SK-N-MC (cell line): ENCODE measurements around the gene YDJC.
"Not testable (repeated sequence)": the region's sequence is repeated elsewhere in the genome, so short reads cannot be mapped to it uniquely, and the experiment has no call there.

Experiments used
- DNase-seq: peaks from one replicate; pipeline ENCODE4 v3.0.0-alpha.2; 2011; ENCODE audit warnings: low read depth, low spot score
- H3K27ac ChIP-seq: fragments of 200-600 bp; sonication (generic); 2 replicates; pipeline ENCODE4 v1.5.1; 2016; ENCODE audit warnings: mixed run types
- H3K36me3 ChIP-seq: fragments of 200-600 bp; sonication (generic); 2 replicates; pipeline ENCODE4 v1.6.1; 2017; ENCODE audit warnings: antibody characterized with exemption, low read length, mixed read lengths; ENCODE audit not compliant: insufficient read depth
- H3K4me3 ChIP-seq: fragments of 200-600 bp; sonication (generic); 2 replicates; pipeline ENCODE4 v1.5.1; 2016
- H3K9ac ChIP-seq: fragments of 200-600 bp; sonication (generic); 2 replicates; pipeline ENCODE4 v1.8.0; 2017; ENCODE audit warnings: mixed run types, mixed read lengths; ENCODE audit not compliant: insufficient read length
- H3K9me3 ChIP-seq: fragments of 200-600 bp; sonication (generic); 2 replicates; pipeline ENCODE4 v1.6.1; 2017; ENCODE audit warnings: low read depth, mild to moderate bottlenecking, antibody characterized with exemption, low read length, moderate library complexity, mixed read lengths
- EZH2 ChIP-seq: fragments of 200-600 bp; sonication (generic); IDR thresholded peaks from one replicate; pipeline ENCODE4 v1.6.1; 2017; ENCODE audit warnings: antibody characterized with exemption
- FOXP2 ChIP-seq: optimal IDR thresholded peaks from 2 replicates; pipeline ENCODE3; 2011; ENCODE audit warnings: mild to moderate bottlenecking, moderate library complexity; ENCODE audit not compliant: insufficient read depth; ENCODE audit errors: extremely low read length, control extremely low read depth
- POLR2AphosphoS5 ChIP-seq: IDR thresholded peaks from 2 replicates; pipeline ENCODE4 v1.6.1; 2012; ENCODE audit warnings: mild to moderate bottlenecking, low read depth, low read length, borderline replicate concordance

Gene YDJC

DNA sequence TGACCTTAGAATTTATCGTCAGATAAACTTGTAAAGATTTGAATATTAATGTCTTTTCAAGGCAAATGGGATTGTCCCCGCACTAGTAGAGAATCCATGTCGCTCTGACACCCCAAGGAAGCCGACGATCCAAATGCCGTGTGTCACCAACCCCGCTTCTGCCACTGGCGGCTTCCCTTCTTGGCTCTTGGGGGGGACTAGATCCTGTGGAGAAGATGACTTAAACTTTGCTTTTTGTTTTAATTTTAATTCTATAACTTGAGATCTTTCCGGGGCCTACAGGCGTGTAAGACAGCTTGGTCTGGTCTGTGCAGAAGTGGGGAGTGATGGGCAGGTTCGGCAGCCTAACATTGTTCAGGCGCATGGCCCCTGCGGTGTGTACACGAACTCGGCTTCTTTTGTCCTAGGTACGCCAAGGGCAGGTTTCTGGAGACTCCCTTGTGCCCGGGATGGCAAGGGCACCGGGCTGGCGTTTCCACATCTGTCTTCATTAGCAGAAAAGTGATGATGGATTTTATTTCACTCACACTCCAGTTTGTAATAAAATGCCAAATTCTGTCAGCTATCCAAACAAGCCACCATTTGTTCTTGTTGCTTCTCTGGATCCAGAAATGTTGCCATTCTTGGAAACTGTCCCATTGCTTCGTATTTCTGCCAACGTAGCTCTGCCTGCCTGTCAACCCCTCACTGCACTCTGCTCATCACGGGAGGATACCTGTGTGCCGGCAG, 6.7 kb downstream of the YDJC start:
- H3K36me3 ChIP-seq: peaks cover 18% of the 10 kb centered on the region
- H3K9me3 ChIP-seq: no peaks in the 10 kb centered on the region
- no peak overlapping the region for H3K4me3 ChIP-seq
- peak overlapping the region; percentile 60 for H3K27ac ChIP-seq
- TF ChIP-seq FOXP2 (no peak), EZH2 (no peak), POLR2AphosphoS5 (no peak)
- no peak for DNase-seq
- H3K9ac ChIP-seq: no peak overlapping the region

DNA sequence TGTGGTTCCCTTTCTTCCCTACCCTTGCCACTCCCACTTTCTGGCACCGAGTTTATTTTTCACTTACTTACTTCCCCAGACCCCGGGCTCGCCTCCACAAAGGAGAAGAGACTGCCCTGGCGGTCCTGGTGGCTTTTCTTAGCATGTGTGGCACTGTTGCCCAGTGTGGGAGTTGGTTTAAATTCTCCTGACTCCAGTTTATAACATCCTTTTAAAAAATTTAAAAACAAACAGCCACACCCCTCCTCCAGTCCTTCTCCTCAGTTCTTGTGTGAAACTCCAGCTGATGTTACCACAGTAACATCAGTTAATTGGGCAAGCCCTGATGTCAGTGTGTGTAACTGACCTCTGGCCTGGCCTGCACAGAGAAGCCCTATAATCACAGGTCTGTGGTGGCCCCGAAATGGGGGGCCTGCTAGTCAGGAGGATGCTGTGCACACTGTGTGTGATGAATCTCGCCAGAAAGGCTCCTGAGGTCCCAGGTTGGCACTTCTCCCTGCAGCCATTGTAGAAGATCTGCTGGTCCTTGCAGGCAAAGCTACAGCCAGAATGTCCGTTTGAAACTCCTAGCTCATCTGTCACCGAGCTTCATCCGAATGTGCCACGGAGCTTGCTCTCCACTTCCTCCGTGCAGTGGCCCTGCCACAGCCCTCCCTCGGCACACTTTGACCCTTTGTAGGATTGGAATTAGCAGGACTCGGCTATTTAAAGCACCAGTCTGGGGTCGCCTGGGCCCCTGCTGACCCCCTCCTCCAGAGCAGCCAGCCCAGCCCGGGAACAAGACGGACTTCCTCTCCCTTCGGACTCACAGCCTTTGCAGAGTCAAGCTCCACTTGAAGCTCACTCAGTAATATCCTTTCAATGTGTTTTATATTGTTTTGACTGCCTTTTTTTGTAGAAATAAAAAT, 7.6 kb downstream of the YDJC start:
- DNase-seq: no peak
- Histone ChIP-seq H3K4me3 (no peak overlapping the region), H3K27ac (no peak overlapping the region; the same call in 1 of the 2 replicates), H3K9ac (no peak overlapping the region), H3K36me3 (peaks cover 18% of the 10 kb centered on the region), H3K9me3 (no peaks in the 10 kb centered on the region)
- TF ChIP-seq FOXP2: no peak
- TF ChIP-seq EZH2: no peak
- no peak for TF ChIP-seq POLR2AphosphoS5

DNA sequence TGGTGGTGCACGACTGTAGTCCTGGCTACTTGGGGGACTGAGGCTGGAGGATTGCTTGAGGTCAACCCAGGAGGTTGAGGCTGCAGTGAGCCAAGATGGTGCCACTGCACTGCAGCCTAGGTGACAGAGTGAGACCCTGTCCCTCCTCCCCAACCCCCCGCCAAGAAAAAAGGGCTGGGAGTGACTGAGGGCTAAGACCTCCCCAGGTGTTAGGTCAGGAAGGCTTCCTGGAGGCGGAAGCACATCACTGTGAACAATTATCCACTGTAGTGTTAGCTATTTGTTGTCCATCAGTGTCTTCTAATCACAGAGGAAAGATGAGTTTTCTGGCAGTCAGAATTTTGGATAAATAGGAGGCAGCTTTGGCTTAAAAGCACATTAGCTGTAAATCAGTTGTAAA, 8.8 kb downstream of the YDJC start:
- Histone ChIP-seq H3K9ac (no peak overlapping the region), H3K9me3 (no peaks in the 10 kb centered on the region), H3K36me3 (peaks cover 18% of the 10 kb centered on the region), H3K4me3 (no peak overlapping the region), H3K27ac (no peak overlapping the region)
- no peak for DNase-seq
- TF ChIP-seq FOXP2 (no peak), POLR2AphosphoS5 (no peak; the same call in 1 of the 2 replicates), EZH2 (no peak)

DNA sequence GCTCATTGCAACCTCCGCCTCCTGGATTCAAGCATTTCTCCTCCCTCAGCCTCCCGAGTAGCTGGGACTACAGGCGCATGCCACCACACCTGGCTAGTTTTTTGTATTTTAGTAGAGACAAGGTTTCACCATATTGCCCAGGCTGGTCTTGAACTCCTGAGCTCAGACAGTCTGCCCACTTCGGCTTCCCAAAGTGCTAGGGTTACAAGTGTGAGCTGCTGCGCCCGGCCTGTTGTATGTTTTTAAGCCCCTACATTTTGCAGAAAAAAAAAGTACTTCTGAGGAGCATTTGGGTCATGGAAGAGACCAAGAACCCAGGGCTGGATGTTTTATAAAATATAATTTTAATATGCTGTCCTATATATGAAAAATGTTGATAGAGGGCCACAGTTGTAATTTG, 12.5 kb downstream of the YDJC start:
- Histone ChIP-seq H3K36me3 (peaks cover 34% of the 10 kb centered on the region), H3K27ac (0 out of 2 replicates have a peak overlapping the region, but pooled peaks have one; percentile 25)
- not testable (repeated sequence) for H3K4me3 ChIP-seq, H3K9ac ChIP-seq, DNase-seq, H3K9me3 ChIP-seq

DNA sequence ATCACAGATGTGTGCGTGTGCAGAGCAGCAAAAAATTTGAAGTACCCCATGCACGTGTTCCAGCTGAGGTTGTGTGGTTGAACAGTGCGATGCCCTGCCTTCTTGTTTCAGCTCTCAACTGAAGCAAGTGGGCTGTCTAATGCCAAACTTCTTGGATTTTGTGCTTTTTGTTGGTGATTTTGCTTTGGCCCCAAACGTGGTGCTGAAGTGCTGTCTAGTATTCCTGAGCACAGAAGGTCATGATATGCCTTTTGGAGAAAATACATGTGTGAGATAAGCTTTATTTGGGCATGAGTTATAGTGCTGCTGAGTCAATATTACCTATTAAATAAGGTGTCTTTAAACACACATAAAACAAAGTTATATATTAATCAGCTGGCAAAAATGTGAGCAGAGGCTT, 14.1 kb downstream of the YDJC start:
- H3K9ac ChIP-seq: no peak overlapping the region
- no peaks in the 10 kb centered on the region for H3K9me3 ChIP-seq
- TF ChIP-seq POLR2AphosphoS5 (no peak), FOXP2 (no peak), EZH2 (no peak)
- no peak overlapping the region for H3K4me3 ChIP-seq
- H3K27ac ChIP-seq: no peak overlapping the region
- H3K36me3 ChIP-seq: peaks cover 43% of the 10 kb centered on the region
- no peak for DNase-seq

DNA sequence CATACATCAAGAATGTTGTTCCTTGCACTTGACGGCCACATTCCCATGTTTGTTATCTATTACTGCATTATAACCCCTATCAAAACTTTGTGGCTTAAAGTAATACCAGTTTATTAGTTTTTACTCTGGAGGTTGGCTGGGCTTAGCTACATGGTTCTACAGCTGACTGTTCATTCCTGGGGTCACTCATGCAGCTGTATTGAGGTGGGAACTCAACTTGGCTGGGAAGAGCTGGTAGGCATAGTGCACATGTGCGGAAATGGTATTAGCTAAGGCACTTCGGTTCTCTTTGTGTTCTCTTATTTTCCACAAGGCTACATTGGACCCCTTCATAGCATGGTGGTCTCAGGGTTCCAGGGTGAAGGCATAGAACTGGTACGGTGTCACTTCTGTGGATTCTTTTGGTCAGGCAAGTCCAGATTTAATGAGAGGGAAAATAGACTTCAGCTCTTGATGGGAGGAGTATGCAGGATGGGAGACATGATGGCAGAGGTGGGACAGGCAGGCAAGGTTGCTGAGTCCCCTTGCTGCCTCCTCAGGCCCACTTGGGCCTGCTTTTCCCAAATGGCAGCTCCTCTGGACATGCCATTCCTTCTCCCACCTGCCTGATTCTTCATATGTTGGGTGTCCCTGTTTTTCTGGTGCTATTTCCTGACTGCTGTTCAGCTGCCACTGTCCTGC, 16.1 kb downstream of the YDJC start:
- peaks cover 51% of the 10 kb centered on the region for H3K36me3 ChIP-seq
- H3K9me3 ChIP-seq: no peaks in the 10 kb centered on the region
- H3K4me3 ChIP-seq: no peak overlapping the region
- DNase-seq: no peak
- H3K9ac ChIP-seq: no peak overlapping the region
- H3K27ac ChIP-seq: no peak overlapping the region
- no peak for TF ChIP-seq EZH2
- TF ChIP-seq POLR2AphosphoS5: no peak
- TF ChIP-seq FOXP2: no peak

DNA sequence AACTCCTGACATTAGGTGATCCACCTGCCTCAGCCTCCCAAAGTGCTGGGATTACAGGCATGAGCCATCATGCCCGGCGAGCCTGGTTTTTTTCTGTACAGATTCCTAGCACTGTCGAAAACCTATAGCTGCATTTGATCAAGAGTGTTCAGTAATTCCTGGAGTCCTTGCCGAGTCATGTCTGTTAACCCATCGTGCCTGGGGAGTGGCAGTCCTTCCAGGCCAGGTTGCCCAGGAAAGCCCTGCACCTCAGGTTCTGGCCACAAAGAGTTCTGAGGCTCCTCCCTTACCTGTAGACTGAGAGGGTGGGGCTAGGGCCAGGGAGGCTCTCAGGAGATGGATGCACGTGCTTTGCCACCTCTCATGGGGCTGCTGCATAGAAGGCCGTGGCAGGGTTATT, 17.0 kb downstream of the YDJC start:
- peaks cover 51% of the 10 kb centered on the region for H3K36me3 ChIP-seq
- H3K9ac ChIP-seq: no peak overlapping the region
- TF ChIP-seq POLR2AphosphoS5 (no peak), FOXP2 (no peak), EZH2 (no peak)

DNA sequence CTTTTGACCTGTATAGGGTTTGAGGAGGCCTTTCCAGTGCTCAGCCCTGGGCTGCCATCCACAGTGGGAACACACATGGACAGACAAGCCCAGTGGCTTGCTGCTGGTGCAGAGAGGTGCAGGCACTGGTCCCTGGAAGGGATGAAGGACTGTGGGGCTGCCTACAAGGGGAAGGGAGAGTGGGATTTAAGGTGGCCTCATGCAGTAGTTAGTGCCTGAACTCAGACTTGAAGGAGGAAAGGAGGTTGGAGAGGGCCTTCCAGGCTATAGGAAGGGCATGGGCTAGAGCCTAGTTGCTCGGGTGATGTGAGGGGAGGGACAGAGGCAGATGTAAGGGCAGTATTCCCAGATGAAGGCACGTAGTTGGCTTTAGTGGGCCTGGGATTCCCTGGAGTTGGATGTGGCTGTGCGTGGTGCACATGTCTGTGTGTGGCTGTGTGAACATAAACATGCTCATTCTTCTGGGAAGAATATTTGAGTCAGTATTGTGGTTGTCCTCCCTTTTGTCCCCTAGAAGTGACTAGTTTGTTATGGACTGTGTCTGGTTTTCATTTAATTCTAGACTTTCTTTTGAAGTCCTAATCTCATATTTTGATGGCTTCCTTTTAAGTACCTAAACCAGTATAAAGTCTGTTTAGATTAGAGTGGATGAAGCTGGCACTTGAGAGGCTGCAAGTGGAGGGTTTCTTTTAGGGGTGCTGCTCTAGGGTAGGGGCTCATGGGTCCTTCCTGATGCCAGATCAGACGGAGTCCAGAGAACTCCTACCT, 18.4 kb downstream of the YDJC start:
- Histone ChIP-seq H3K36me3 (peaks cover 54% of the 10 kb centered on the region), H3K9me3 (no peaks in the 10 kb centered on the region), H3K27ac (no peak overlapping the region), H3K4me3 (no peak overlapping the region), H3K9ac (no peak overlapping the region)
- TF ChIP-seq POLR2AphosphoS5 (no peak), EZH2 (no peak), FOXP2 (no peak)
- DNase-seq: no peak

More for the DNA sequence above, 17.0 kb downstream of the YDJC start:
- Histone ChIP-seq H3K9me3 (no peaks in the 10 kb centered on the region), H3K4me3 (no peak overlapping the region), H3K27ac (no peak overlapping the region)
- DNase-seq: no peak

DNA sequence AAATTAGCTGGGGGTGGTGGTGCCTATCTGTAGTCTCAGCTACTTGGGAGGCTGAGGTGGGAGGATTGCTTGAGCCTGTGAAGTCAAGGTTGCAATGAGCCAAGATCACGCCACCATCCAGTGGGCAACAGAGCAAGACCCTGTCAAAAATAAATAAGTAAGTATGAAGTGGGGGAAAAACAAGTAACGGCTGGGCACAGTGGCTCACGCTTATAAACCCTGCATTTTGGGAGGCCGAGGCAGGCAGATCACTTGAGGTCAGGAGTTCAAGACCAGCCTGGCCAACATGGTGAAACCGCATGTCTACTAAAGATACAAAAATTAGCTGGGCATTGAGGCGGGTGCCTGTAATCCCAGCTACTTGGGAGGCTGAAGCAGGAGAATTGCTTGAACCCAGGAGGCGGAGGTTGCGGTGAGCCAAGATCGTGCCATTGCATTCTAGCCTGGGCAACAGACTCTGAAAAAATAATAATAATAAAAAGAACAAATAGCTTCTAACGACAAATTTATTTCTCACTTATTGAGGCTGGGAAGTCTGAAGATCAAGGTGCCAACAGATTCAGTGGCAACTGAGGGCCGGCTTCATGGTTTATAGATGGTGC, 20.2 kb downstream of the YDJC start:
- not testable (repeated sequence) for H3K27ac ChIP-seq, H3K4me3 ChIP-seq, DNase-seq, H3K9ac ChIP-seq, H3K9me3 ChIP-seq
- H3K36me3 ChIP-seq: peaks cover 52% of the 10 kb centered on the region
